T-helper 1 cell treated with Interleukin-12 subunit alpha and Interleukin-12 subunit beta and Interleukin-4 antibody, amounts not matched to agents 30 ng/mL and 1 ng/mL, for 36 hours (primary cell): ENCODE data around the gene EEF2. TPM values are rescaled to one million over a fixed set of nuclear protein-coding genes. Genes with fewer than 3 reads are reported as not detected.
"Not testable (repeated sequence)": the region's sequence is repeated elsewhere in the genome, so short reads cannot be mapped to it uniquely, and the experiment has no call there.

Source experiments
- intact Hi-C: fragments of 100-400 bp; cut with micrococcal nuclease; formaldehyde crosslinking; loops from one replicate; pipeline ENCODE4 v1.15.1; 2024
- total RNA-seq: library from RNA; stranded (reverse); gene quantifications from 2 replicates; pipeline ENCODE4 v1.2.3, GENCODE V29; 2022

The EEF2 gene
- total RNA-seq, 1 donor from 2014 or later: 1,694 TPM

- intact Hi-C loops: no loop called here
Observed at GRCh38 chr19:4015705-4016402, 30.6 kb upstream of the EEF2 start.

- intact Hi-C loops: no loop called here
Observed at GRCh38 chr19:4014541-4015491, 29.6 kb upstream of the EEF2 start.

GRCh38 chr19:4013886-4014540 is 28.8 kb upstream of the EEF2 start:
- intact Hi-C loops: no loop called here

- intact Hi-C loops: no loop called here
Observed at GRCh38 chr19:4012975-4013634, 27.8 kb upstream of the EEF2 start.

- intact Hi-C loops: no loop called here
Observed at GRCh38 chr19:4012092-4012974, 27.1 kb upstream of the EEF2 start.

- intact Hi-C loops: not testable (repeated sequence)
Observed at GRCh38 chr19:4011430-4011829, 26.2 kb upstream of the EEF2 start.

- intact Hi-C loops: no loop called here
Observed at GRCh38 chr19:4010808-4011110, 25.5 kb upstream of the EEF2 start.

- intact Hi-C loops: loop anchor here (5.0 kb wide), 1 partner anchor 112 kb away; the partner anchor contains the start of gene MAP2K2
Observed at GRCh38 chr19:4009990-4010807, 24.9 kb upstream of the EEF2 start.

GRCh38 chr19:4007836-4008539 is 22.7 kb upstream of the EEF2 start:
- intact Hi-C loops: loop anchor here (1.0 to 5.0 kb wide), 10 partner anchors 18 to 436 kb away; partner anchors contain the start of genes DAPK3, HMG20B, MAP2K2 and MPND

GRCh38 chr19:4007021-4007835 is 22.0 kb upstream of the EEF2 start, which contains the start of gene PIAS4:
TSS of gene PIAS4 (plus strand) at chr19:4007736. CDS start at chr19:4007761, 25 bp downstream.
- intact Hi-C loops: loop anchor here (1.0 to 5.0 kb wide), 10 partner anchors 17 to 435 kb away; partner anchors contain the start of genes DAPK3, HMG20B, MAP2K2 and MPND

GRCh38 chr19:4005436-4005835 is 20.2 kb upstream of the EEF2 start:
- intact Hi-C loops: loop anchor here (5.0 kb wide), 1 partner anchor 117 kb away; the partner anchor contains the start of gene MAP2K2

GRCh38 chr19:4000798-4001197 is 15.5 kb upstream of the EEF2 start:
- intact Hi-C loops: not testable (repeated sequence)

- intact Hi-C loops: not testable (repeated sequence)
Observed at GRCh38 chr19:3998667-3999412, 13.6 kb upstream of the EEF2 start.

GRCh38 chr19:3995607-3996006 is 10.3 kb upstream of the EEF2 start:
- intact Hi-C loops: no loop called here

GRCh38 chr19:3990815-3991117 is 5.5 kb upstream of the EEF2 start:
- intact Hi-C loops: loop anchor here (1.0 kb wide), 4 partner anchors 17 to 227 kb away; partner anchors contain the start of genes ANKRD24, PIAS4 and SIRT6

GRCh38 chr19:3987619-3988371 is 2.5 kb upstream of the EEF2 start:
- intact Hi-C loops: loop anchor here (2.0 to 10.0 kb wide), 6 partner anchors 355 to 485 kb away; partner anchors contain the start of genes CACTIN, CHAF1A, DOHH and FZR1
